ENCODE results near the gene SP3. TPM values are rescaled to one million over a fixed set of nuclear protein-coding genes. Genes with fewer than 3 reads are reported as not detected.

Gene SP3
- total RNA-seq, 1 experiment from 2014 or later: 80.2 TPM

DNA sequence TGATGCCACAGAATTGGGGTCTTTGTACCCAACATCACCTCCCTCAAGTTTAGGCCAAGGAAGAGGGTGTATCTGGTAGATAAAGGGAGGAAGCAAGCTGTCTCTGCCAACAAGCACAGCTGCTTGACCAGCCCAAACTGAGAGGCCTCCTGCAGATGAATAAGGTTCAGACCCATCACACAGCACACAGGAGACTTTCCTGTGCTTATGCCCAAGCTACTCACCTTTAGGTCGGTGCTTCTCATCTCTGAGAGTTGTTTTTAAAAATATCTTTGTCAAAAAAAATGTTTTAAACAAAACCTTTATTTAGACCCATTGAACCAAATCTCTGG is 24.7 kb upstream of the SP3 start:
- no peaks in the 10 kb centered on the region for H3K36me3 ChIP-seq (ENCODE audit: control insufficient read depth, insufficient read depth, low read length)
- no peaks in the 10 kb centered on the region for H3K9me3 ChIP-seq (ENCODE audit: control insufficient read depth, insufficient read depth, low read depth, low read length)
- in situ Hi-C loops (cut with HindIII; ENCODE audit: low pct_unique_long_range_greater_than_20kb, low sequenced_read_pairs): no loop called here
- H3K27me3 ChIP-seq (ENCODE audit: control insufficient read depth, insufficient read depth, low read length): no peaks in the 10 kb centered on the region
- no peak for ATAC-seq
- CTCF ChIA-PET: no interaction called here
- no peak overlapping the region for H3K4me3 ChIP-seq (ENCODE audit: low read depth in 2 of 2, low read length in 2 of 2)
- no peaks in the 10 kb centered on the region for H3K4me1 ChIP-seq (ENCODE audit: control insufficient read depth, insufficient read depth, low read length)
- intact Hi-C loops (cut with micrococcal nuclease; ENCODE audit: unreplicated experiment): no loop called here
- BruUV-seq (replicated peaks): no TSS peak
- H3K27ac ChIP-seq (ENCODE audit: low read length): no peak overlapping the region
- TF ChIP-seq CTCF (IDR thresholded peaks at IDR 0.05) (no peak), SIN3A (IDR thresholded peaks at IDR 0.05; ENCODE audit: borderline replicate concordance, insufficient read depth, low read depth, low read length) (no peak), TCF7L2 (IDR thresholded peaks at IDR 0.05; ENCODE audit: low read depth, low read length) (no peak), POLR2AphosphoS5 (IDR thresholded peaks at IDR 0.05; ENCODE audit: low read depth, low read length) (no peak)
- TF ChIP-seq, protein P1, sequence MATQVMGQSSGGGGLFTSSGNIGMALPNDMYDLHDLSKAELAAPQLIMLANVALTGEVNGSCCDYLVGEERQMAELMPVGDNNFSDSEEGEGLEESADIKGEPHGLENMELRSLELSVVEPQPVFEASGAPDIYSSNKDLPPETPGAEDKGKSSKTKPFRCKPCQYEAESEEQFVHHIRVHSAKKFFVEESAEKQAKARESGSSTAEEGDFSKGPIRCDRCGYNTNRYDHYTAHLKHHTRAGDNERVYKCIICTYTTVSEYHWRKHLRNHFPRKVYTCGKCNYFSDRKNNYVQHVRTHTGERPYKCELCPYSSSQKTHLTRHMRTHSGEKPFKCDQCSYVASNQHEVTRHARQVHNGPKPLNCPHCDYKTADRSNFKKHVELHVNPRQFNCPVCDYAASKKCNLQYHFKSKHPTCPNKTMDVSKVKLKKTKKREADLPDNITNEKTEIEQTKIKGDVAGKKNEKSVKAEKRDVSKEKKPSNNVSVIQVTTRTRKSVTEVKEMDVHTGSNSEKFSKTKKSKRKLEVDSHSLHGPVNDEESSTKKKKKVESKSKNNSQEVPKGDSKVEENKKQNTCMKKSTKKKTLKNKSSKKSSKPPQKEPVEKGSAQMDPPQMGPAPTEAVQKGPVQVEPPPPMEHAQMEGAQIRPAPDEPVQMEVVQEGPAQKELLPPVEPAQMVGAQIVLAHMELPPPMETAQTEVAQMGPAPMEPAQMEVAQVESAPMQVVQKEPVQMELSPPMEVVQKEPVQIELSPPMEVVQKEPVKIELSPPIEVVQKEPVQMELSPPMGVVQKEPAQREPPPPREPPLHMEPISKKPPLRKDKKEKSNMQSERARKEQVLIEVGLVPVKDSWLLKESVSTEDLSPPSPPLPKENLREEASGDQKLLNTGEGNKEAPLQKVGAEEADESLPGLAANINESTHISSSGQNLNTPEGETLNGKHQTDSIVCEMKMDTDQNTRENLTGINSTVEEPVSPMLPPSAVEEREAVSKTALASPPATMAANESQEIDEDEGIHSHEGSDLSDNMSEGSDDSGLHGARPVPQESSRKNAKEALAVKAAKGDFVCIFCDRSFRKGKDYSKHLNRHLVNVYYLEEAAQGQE (IDR thresholded peaks at IDR 0.05; ENCODE audit: insufficient read depth in 1 of 2, low read depth in 2 of 2, low read length in 1 of 2): no peak
- no peak for DNase-seq (ENCODE audit: low read depth, low spot score)
- POLR2A ChIA-PET: no interaction called here

- DNase-seq (ENCODE audit: low read depth, low spot score) (no peak), ATAC-seq (no peak)
- CTCF ChIA-PET: interaction anchor here (0.6 kb wide), 1 partner anchor 10 kb away, joined by 9 read pairs; no protein-coding TSS in a partner anchor
- Histone ChIP-seq H3K36me3 (ENCODE audit: control insufficient read depth, insufficient read depth, low read length) (no peaks in the 10 kb centered on the region), H3K4me3 (ENCODE audit: low read depth in 2 of 2, low read length in 2 of 2) (no peak overlapping the region), H3K27ac (ENCODE audit: low read length) (no peak overlapping the region), H3K4me1 (ENCODE audit: control insufficient read depth, insufficient read depth, low read length) (no peaks in the 10 kb centered on the region), H3K27me3 (ENCODE audit: control insufficient read depth, insufficient read depth, low read length) (no peaks in the 10 kb centered on the region), H3K9me3 (ENCODE audit: control insufficient read depth, insufficient read depth, low read depth, low read length) (no peaks in the 10 kb centered on the region)
- TF ChIP-seq SIN3A (IDR thresholded peaks at IDR 0.05; ENCODE audit: borderline replicate concordance, insufficient read depth, low read depth, low read length) (no peak), CTCF (IDR thresholded peaks at IDR 0.05) (no peak), POLR2AphosphoS5 (IDR thresholded peaks at IDR 0.05; ENCODE audit: low read depth, low read length) (no peak), TCF7L2 (IDR thresholded peaks at IDR 0.05; ENCODE audit: low read depth, low read length) (no peak)
- TF ChIP-seq, protein P1 (IDR thresholded peaks at IDR 0.05; ENCODE audit: insufficient read depth in 1 of 2, low read depth in 2 of 2, low read length in 1 of 2): no peak
- in situ Hi-C loops (cut with HindIII; ENCODE audit: low pct_unique_long_range_greater_than_20kb, low sequenced_read_pairs) (no loop called here), intact Hi-C loops (cut with micrococcal nuclease; ENCODE audit: unreplicated experiment) (no loop called here)
- no TSS peak for BruUV-seq (replicated peaks)
- POLR2A ChIA-PET: no interaction called here
These were observed 24.1 kb upstream of the SP3 start for GRCh38 chr2:173989160-173989883.

Data from Panc1 (cell line).